HepG2 (cell line): ENCODE data around the gene SF3A2. TPM values are rescaled to one million over a fixed set of nuclear protein-coding genes. Genes with fewer than 3 reads are reported as not detected.

ENCODE experiments used
- ATAC-seq: fragments of 200-7000 bp; cut with Tn5 transposase; 3 replicates; pipeline ENCODE4 v1.9.1; 2020; ENCODE audit warnings: mild to moderate bottlenecking, moderate library complexity
- BruUV-seq: library from RNA; stranded (reverse); fragments of 400-500 nt; replicated peaks from 2 replicates; lab custom pipeline; 2021; lab: Mats Ljungman, UMichigan
- CTCF ChIA-PET: fragments of 300-600 bp; formaldehyde crosslinking; extraction: SDS; loops from one replicate; lab custom pipeline; 2021; ENCODE audit warnings: low total read pairs, inconsistent platforms, low intra/inter-chr PET ratio; lab: Yijun Ruan, JAX
- POLR2A ChIA-PET: fragments of 350-600 bp; sonication (Branson Sonifier 250); formaldehyde crosslinking; loops from one replicate; lab custom pipeline; 2020; ENCODE audit warnings: antibody characterized with exemption, inconsistent platforms; lab: Yijun Ruan, JAX
- DNase-seq: peaks from one replicate; pipeline ENCODE4 v3.0.0-alpha.2; 2015; ENCODE audit warnings: low spot score
- FAIRE-seq: peaks from 3 replicates; lab custom pipeline; 2011; peaks lifted over from hg19 to GRCh38; lab: Jason Lieb, UNC
- H2AFZ ChIP-seq: one replicate; pipeline ENCODE4 v1.6.1; 2011; ENCODE audit warnings: low read length, inconsistent platforms
- H3K27ac ChIP-seq: fragments of 300-600 bp; 3 replicates; pipeline ENCODE4 v1.8.0; 2011; ENCODE audit warnings: mixed run types, mild to moderate bottlenecking, mixed read lengths, low read length, inconsistent platforms; ENCODE audit not compliant: insufficient read depth; ENCODE audit errors: extremely low read length
- H3K27me3 ChIP-seq, 2 experiments: fragments of 200-600 bp in 1 of 2; 2 replicates in 1 of 2; 3 replicates in 1 of 2; pipeline versions ENCODE4 v1.6.0 to v1.8.0; 2011; ENCODE audit warnings: low read length in 2 of 2, mild to moderate bottlenecking in 2 of 2, moderate library complexity in 2 of 2, inconsistent platforms in 1 of 2; ENCODE audit not compliant: insufficient read depth in 2 of 2, control insufficient read depth in 1 of 2
- H3K36me3 ChIP-seq, 2 experiments: fragments of 200-600 bp in 1 of 2; replicated peaks in 1 of 2; 2 replicates in 1 of 2; 3 replicates in 1 of 2; pipeline versions ENCODE4 v1.5.1 to v1.8.0; 2011; ENCODE audit warnings: low read length in 2 of 2, inconsistent platforms in 1 of 2; ENCODE audit not compliant: insufficient read depth in 2 of 2, control insufficient read depth in 1 of 2
- H3K4me1 ChIP-seq: 2 replicates; pipeline ENCODE4 v1.5.1; 2012; ENCODE audit warnings: low read length, inconsistent platforms; ENCODE audit not compliant: insufficient read depth
- H3K4me2 ChIP-seq: 2 replicates; pipeline ENCODE4 v1.6.0; 2011; ENCODE audit warnings: low read depth, low read length, inconsistent platforms
- H3K4me3 ChIP-seq, 3 experiments: fragments of 200-600 bp in 1 of 3; sonication (generic), shearing (Covaris generic) in 1 of 3; replicated peaks in 1 of 3; 2 replicates each; pipeline ENCODE4 v1.5.1; 2011 to 2016; ENCODE audit warnings: low read length in 3 of 3, inconsistent platforms in 2 of 3, low read depth in 2 of 3, mild to moderate bottlenecking in 2 of 3, control low read depth in 1 of 3, mixed read lengths in 1 of 3; ENCODE audit not compliant: insufficient read depth in 1 of 3
- H3K79me2 ChIP-seq: one replicate; pipeline ENCODE4 v1.6.1; 2011; ENCODE audit warnings: low read length, inconsistent platforms; ENCODE audit not compliant: insufficient read depth
- H3K9ac ChIP-seq: 2 replicates; pipeline ENCODE4 v1.6.0; 2011; ENCODE audit warnings: mild to moderate bottlenecking, low read depth, low read length, inconsistent platforms; ENCODE audit not compliant: insufficient read depth
- H3K9me3 ChIP-seq: 2 replicates; pipeline ENCODE4 v1.5.1; 2012; ENCODE audit warnings: mild to moderate bottlenecking, low read length
- H4K20me1 ChIP-seq: 2 replicates; pipeline ENCODE4 v1.6.0; 2011; ENCODE audit warnings: inconsistent platforms, mild to moderate bottlenecking, low read length, moderate library complexity; ENCODE audit not compliant: insufficient read depth
- MAFF ChIP-seq: IDR thresholded peaks from 2 replicates; pipeline ENCODE4 v1.6.1; 2011; ENCODE audit warnings: low read depth, low read length, improper control_type of control experiment
- MAFK ChIP-seq, 2 experiments: IDR thresholded peaks in 1 of 2; conservative IDR thresholded peaks in 1 of 2; 2 replicates each; pipeline ENCODE4 v1.6.1; 2011; ENCODE audit warnings: improper control_type of control experiment in 2 of 2, low read length in 2 of 2
- RBM22 ChIP-seq: fragments of 200-400 bp; formaldehyde crosslinking; optimal IDR thresholded peaks from 2 replicates; pipeline ENCODE3; 2017; ENCODE audit warnings: mild to moderate bottlenecking, low read length, moderate library complexity
- TBX2 ChIP-seq: sonication (generic); formaldehyde crosslinking; IDR thresholded peaks from 2 replicates; pipeline ENCODE4 v1.5.0; 2020; ENCODE audit warnings: missing genetic modification reagents, mild to moderate bottlenecking, borderline replicate concordance
- ZBTB38 ChIP-seq: sonication (generic); formaldehyde crosslinking; IDR thresholded peaks from 2 replicates; pipeline ENCODE4 v1.5.1; 2020; ENCODE audit warnings: mild to moderate bottlenecking, missing genetic modification reagents
- ZNF274 ChIP-seq: sonication (generic); formaldehyde crosslinking; IDR thresholded peaks from 2 replicates; pipeline ENCODE4 v1.5.1; 2020; ENCODE audit warnings: mild to moderate bottlenecking, missing genetic modification reagents
- WGBS: methylation state at CpG from one replicate; pipeline ENCODE4 v1.1.6; 2017; ENCODE audit warnings: low lambda C conversion rate; 5-methylcytosine and 5-hydroxymethylcytosine counted together
- in situ Hi-C: cut with HindIII; loops from 2 replicates; pipeline ENCODE4 v1.10.0; 2017; ENCODE audit warnings: low pct_unique_long_range_greater_than_20kb; ENCODE audit not compliant: extremely low pct_ligation_motif_present
- intact Hi-C: fragments of 100-400 bp; cut with micrococcal nuclease; formaldehyde crosslinking; loops from one replicate; pipeline ENCODE4 v1.10.0; 2022; ENCODE audit not compliant: unreplicated experiment
- polyA plus RNA-seq, 8 experiments: library from polyadenylated mRNA; depleted of rRNA in 3 of 8; stranded (reverse) in 7 of 8; unstranded in 1 of 8; fragments of >200 nt; fragmentation: Illumina TruSeq in 4 of 8; extraction: Trizol in 4 of 8; gene quantifications; 2 replicates each; pipeline versions ENCODE4 v1.2.1 to v1.2.3, GENCODE V29; 2011 to 2016; ENCODE audit warnings: low read depth in 4 of 8, missing spikeins in 1 of 8, mixed read lengths in 1 of 8; ENCODE audit not compliant: insufficient read depth in 1 of 8
- total RNA-seq, 5 experiments: library from RNA; depleted of rRNA; stranded (reverse); fragments of >200 nt; fragmentation: Illumina TruSeq; extraction: Trizol; gene quantifications; 2 replicates each; pipeline ENCODE4 v1.2.3, GENCODE V29; 2016; ENCODE audit warnings: low read depth in 1 of 5
- TF ChIP-seq, protein P1 (sequence below): sonication (generic); formaldehyde crosslinking; IDR thresholded peaks from 2 replicates; pipeline ENCODE4 v1.4.0; 2020; ENCODE audit warnings: mild to moderate bottlenecking, missing genetic modification reagents
- TF ChIP-seq, protein P2 (sequence below): sonication (generic); formaldehyde crosslinking; IDR thresholded peaks from 2 replicates; pipeline ENCODE4 v1.8.1; 2022; ENCODE audit warnings: low read depth, mild to moderate bottlenecking, missing genetic modification reagents

SF3A2 gene
- total and polyA plus RNA-seq, 2 of the 13 experiments (the other 11 are each of a cell fraction or from before 2014, with no cell fraction given): 8.6 to 8.8 TPM

DNA sequence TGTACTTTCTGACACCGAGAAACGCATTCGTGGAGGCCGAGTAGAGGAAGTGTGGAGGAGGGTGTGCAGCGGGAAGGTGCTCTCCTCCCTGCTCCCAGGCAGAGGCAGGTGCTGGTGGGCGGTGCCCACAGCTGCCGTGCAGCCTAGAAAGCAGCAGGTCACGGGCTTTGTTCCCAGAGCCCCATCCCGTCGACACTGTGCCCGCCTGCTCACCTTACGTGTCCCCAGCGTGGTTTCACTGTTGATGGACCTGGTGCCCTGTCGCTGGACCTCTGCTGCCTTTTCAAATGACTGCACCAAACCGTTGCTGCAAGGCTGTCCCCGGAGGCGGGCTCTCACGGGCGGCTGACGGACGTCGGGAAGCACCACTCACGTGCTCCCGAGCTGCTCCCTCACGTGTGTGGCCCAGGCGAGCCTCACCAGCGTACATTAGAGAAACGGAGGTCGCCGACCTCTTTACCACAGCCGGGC lies 21.3 kb upstream of the SF3A2 start:
- no peak overlapping the region for H3K4me3 ChIP-seq
- 97% methylated on average over 30 of the region's 31 CpGs for WGBS
- no peaks in the 10 kb centered on the region for H3K9me3 ChIP-seq
- intact Hi-C loops (no loop called here), in situ Hi-C loops (no loop called here)
- no peak for TF ChIP-seq TBX2 (CRISPR knock-in tag)
- 0 out of 2 replicates have a peak, but pooled peaks have one; percentile 39 for TF ChIP-seq ZBTB38 (CRISPR knock-in tag)
- no peak for TF ChIP-seq ZNF274 (CRISPR knock-in tag)
- FAIRE-seq (no peak), DNase-seq (no peak), ATAC-seq (no peak)
- peaks cover 27% of the 10 kb centered on the region for H3K4me1 ChIP-seq
- no peaks in the 10 kb centered on the region for H3K27me3 ChIP-seq
- H4K20me1 ChIP-seq: no peaks in the 10 kb centered on the region
- peaks cover 41 to 79% of the 10 kb centered on the region in 2 experiments for H3K36me3 ChIP-seq
- no peak overlapping the region for H2AFZ ChIP-seq
- BruUV-seq: no TSS peak
- CTCF ChIA-PET: no interaction called here
- H3K27ac ChIP-seq: no peak overlapping the region
- no peak overlapping the region for H3K4me2 ChIP-seq
- no peak overlapping the region for H3K9ac ChIP-seq
- no peaks in the 10 kb centered on the region for H3K79me2 ChIP-seq
- POLR2A ChIA-PET: interaction anchor here (0.6 kb wide), 1 partner anchor 17 kb away, joined by 3 read pairs; no protein-coding TSS in a partner anchor

DNA sequence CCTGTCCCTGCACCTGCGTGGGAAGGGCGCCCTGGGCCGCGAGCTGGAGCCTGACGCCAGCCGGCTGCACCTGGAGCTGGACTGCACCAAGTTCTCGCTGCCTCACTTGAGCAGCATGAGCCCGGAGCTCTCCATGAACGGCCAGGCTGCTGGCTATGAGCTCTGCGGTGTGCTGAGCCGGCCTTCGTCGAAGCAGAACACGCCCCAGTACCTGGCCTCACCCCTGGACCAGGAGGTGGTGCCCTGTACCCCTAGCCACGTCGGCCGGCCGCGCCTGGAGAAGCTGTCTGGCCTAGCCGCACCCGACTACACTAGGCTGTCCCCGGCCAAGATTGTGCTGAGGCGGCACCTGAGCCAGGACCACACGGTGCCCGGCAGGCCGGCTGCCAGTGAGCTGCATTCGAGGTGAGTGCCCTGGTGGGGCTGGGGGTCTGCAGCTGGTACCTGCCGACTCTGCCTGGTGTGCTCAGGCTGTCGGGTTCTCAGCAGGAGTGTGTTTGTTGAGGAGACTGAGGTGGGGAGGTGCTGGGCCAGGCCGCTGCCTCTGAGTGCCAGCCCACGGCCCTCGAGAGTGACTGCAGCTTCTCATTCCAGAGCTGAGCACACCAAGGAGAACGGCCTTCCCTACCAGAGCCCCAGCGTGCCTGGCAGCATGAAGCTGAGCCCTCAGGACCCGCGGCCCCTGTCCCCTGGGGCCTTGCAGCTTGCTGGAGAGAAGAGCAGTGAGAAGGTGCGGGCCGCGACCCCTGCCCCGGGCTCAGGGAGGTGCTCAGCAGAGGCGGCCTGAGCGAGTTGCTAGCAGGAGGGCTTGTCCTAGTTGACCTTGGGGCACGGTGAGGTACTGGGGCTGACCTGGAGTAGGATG lies 20.0 kb upstream of the SF3A2 start:
- intact Hi-C loops: no loop called here
- in situ Hi-C loops: no loop called here
- no peak overlapping the region for H3K27ac ChIP-seq
- ATAC-seq (no peak), DNase-seq (no peak), FAIRE-seq (no peak)
- peaks cover 39 to 76% of the 10 kb centered on the region in 2 experiments for H3K36me3 ChIP-seq
- H4K20me1 ChIP-seq: no peaks in the 10 kb centered on the region
- H3K4me3 ChIP-seq: no peak overlapping the region
- H3K4me1 ChIP-seq: peaks cover 22% of the 10 kb centered on the region
- TF ChIP-seq RBM22: peak; percentile 45
- TF ChIP-seq, protein P1, sequence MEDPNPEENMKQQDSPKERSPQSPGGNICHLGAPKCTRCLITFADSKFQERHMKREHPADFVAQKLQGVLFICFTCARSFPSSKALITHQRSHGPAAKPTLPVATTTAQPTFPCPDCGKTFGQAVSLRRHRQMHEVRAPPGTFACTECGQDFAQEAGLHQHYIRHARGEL (CRISPR knock-in tag): no peak
- TF ChIP-seq MAFK (conservative IDR thresholded peaks at IDR 0.05 in 1 of 2, IDR thresholded peaks at IDR 0.05 in 1 of 2; ENCODE audit: low read length in 2 of 2): peak in 1 of 2 experiments; percentile 36; a peak in 2 of 4 replicates
- TF ChIP-seq MAFF: peak; percentile 22; the same call in 1 of the 2 replicates
- TF ChIP-seq, protein P2, sequence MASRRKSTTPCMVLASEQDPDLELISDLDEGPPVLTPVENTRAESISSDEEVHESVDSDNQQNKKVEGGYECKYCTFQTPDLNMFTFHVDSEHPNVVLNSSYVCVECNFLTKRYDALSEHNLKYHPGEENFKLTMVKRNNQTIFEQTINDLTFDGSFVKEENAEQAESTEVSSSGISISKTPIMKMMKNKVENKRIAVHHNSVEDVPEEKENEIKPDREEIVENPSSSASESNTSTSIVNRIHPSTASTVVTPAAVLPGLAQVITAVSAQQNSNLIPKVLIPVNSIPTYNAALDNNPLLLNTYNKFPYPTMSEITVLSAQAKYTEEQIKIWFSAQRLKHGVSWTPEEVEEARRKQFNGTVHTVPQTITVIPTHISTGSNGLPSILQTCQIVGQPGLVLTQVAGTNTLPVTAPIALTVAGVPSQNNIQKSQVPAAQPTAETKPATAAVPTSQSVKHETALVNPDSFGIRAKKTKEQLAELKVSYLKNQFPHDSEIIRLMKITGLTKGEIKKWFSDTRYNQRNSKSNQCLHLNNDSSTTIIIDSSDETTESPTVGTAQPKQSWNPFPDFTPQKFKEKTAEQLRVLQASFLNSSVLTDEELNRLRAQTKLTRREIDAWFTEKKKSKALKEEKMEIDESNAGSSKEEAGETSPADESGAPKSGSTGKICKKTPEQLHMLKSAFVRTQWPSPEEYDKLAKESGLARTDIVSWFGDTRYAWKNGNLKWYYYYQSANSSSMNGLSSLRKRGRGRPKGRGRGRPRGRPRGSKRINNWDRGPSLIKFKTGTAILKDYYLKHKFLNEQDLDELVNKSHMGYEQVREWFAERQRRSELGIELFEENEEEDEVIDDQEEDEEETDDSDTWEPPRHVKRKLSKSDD (CRISPR knock-in tag): no peak
- no peaks in the 10 kb centered on the region for H3K9me3 ChIP-seq
- WGBS: 98% methylated on average over 21 of the region's 43 CpGs
- no peak overlapping the region for H2AFZ ChIP-seq
- POLR2A ChIA-PET: no interaction called here
- H3K27me3 ChIP-seq: no peaks in the 10 kb centered on the region
- H3K4me2 ChIP-seq: no peak overlapping the region
- CTCF ChIA-PET: no interaction called here
- H3K9ac ChIP-seq: no peak overlapping the region
- no peaks in the 10 kb centered on the region for H3K79me2 ChIP-seq
- no TSS peak for BruUV-seq
